Neuronal stem cell (in vitro differentiated cells): Measurements from ENCODE around the gene MEI4.

Experiments used
- DNase-seq: peaks from one replicate; pipeline ENCODE4 v3.0.0-alpha.2; 2013; ENCODE audit warnings: low spot score
- H2AFZ ChIP-seq: one replicate; pipeline ENCODE4 v1.6.1; 2013; ENCODE audit warnings: mild to moderate bottlenecking, low read length, inconsistent platforms
- H2AK5ac ChIP-seq: 2 replicates; pipeline ENCODE4 v1.6.1; 2013; ENCODE audit warnings: low read depth, mild to moderate bottlenecking, inconsistent platforms, low read length, moderate library complexity, mixed read lengths
- H2BK120ac ChIP-seq: 2 replicates; pipeline ENCODE4 v1.6.1; 2013; ENCODE audit warnings: low read depth, mild to moderate bottlenecking, inconsistent platforms, low read length, moderate library complexity, mixed read lengths
- H2BK12ac ChIP-seq: one replicate; pipeline ENCODE4 v1.6.1; 2013; ENCODE audit warnings: low read length, inconsistent platforms
- H2BK15ac ChIP-seq: 2 replicates; pipeline ENCODE4 v1.6.1; 2013; ENCODE audit warnings: mild to moderate bottlenecking, low read length, inconsistent platforms, mixed read lengths
- H2BK5ac ChIP-seq: one replicate; pipeline ENCODE4 v1.6.1; 2013; ENCODE audit warnings: inconsistent platforms, mild to moderate bottlenecking, low read length, moderate library complexity
- H3K14ac ChIP-seq: one replicate; pipeline ENCODE4 v1.6.1; 2013; ENCODE audit warnings: low read length, inconsistent platforms
- H3K18ac ChIP-seq: 2 replicates; pipeline ENCODE4 v1.6.1; 2013; ENCODE audit warnings: low read length, inconsistent platforms
- H3K23ac ChIP-seq: 2 replicates; pipeline ENCODE4 v1.6.1; 2013; ENCODE audit warnings: low read depth, mild to moderate bottlenecking, mixed read lengths, low read length, inconsistent platforms; ENCODE audit not compliant: poor library complexity
- H3K27ac ChIP-seq: replicated peaks from 3 replicates; pipeline ENCODE4 v1.5.1; 2013; ENCODE audit warnings: low read length, inconsistent platforms
- H3K27me3 ChIP-seq, 3 experiments: 2 replicates each; pipeline ENCODE4 v1.6.1; 2013; ENCODE audit warnings: low read length in 3 of 3, mild to moderate bottlenecking in 2 of 3, inconsistent platforms in 1 of 3, low read depth in 1 of 3, mixed read lengths in 1 of 3, moderate library complexity in 1 of 3; ENCODE audit not compliant: control insufficient read depth in 3 of 3, insufficient read depth in 3 of 3
- H3K36me3 ChIP-seq, 2 donors: replicated peaks in 1 of 2; 2 replicates each; pipeline ENCODE4 v1.6.1; 2013; ENCODE audit warnings: low read length in 2 of 2; ENCODE audit not compliant: control insufficient read depth in 2 of 2, insufficient read depth in 2 of 2
- H3K4ac ChIP-seq: 2 replicates; pipeline ENCODE4 v1.6.1; 2013; ENCODE audit warnings: inconsistent platforms, mild to moderate bottlenecking, low read length, moderate library complexity
- H3K4me1 ChIP-seq, 2 donors: 1 replicate in 1 of 2; 2 replicates in 1 of 2; pipeline ENCODE4 v1.6.1; 2013; ENCODE audit warnings: low read length in 2 of 2, low read depth in 1 of 2; ENCODE audit not compliant: control insufficient read depth in 2 of 2, insufficient read depth in 1 of 2
- H3K4me2 ChIP-seq: one replicate; pipeline ENCODE4 v1.6.1; 2013; ENCODE audit warnings: mild to moderate bottlenecking, low read length, inconsistent platforms; ENCODE audit not compliant: insufficient read depth, poor library complexity, severe bottlenecking
- H3K4me3 ChIP-seq, 2 donors: 2 replicates each; pipeline ENCODE4 v1.5.1; 2013; ENCODE audit warnings: low read length in 2 of 2, mild to moderate bottlenecking in 2 of 2, inconsistent platforms in 1 of 2, moderate library complexity in 1 of 2
- H3K79me1 ChIP-seq: one replicate; pipeline ENCODE4 v1.6.1; 2013; ENCODE audit warnings: low read depth, mild to moderate bottlenecking, inconsistent platforms, low read length, moderate library complexity
- H3K9ac ChIP-seq: one replicate; pipeline ENCODE4 v1.6.1; 2013; ENCODE audit warnings: mild to moderate bottlenecking, low read depth, low read length, inconsistent platforms; ENCODE audit not compliant: poor library complexity
- H3K9me3 ChIP-seq, 2 donors: replicated peaks in 1 of 2; 2 replicates each; pipeline versions ENCODE3 to v1.6.1; 2013; ENCODE audit warnings: low read length in 2 of 2, mild to moderate bottlenecking in 2 of 2, inconsistent platforms in 1 of 2, low read depth in 1 of 2, mixed read lengths in 1 of 2, moderate library complexity in 1 of 2; ENCODE audit not compliant: control insufficient read depth in 2 of 2, insufficient read depth in 1 of 2
- H4K8ac ChIP-seq: one replicate; pipeline ENCODE4 v1.6.1; 2013; ENCODE audit warnings: low read depth, mild to moderate bottlenecking, inconsistent platforms, low read length, moderate library complexity
- H4K91ac ChIP-seq: one replicate; pipeline ENCODE4 v1.6.1; 2013; ENCODE audit warnings: low read length, low read depth, mild to moderate bottlenecking, inconsistent platforms; ENCODE audit not compliant: poor library complexity
- WGBS, 2 donors: extraction: QIAGEN DNeasy Blood & Tissue Kit; methylation state at CpG; one replicate each; pipeline ENCODE4 v1.1.7; 2013; ENCODE audit warnings: missing lambda C conversion rate in 2 of 2, mixed read lengths in 1 of 2; ENCODE audit not compliant: insufficient read length in 2 of 2, insufficient replicate concordance in 1 of 2; ENCODE audit errors: extremely low coverage in 2 of 2; 5-methylcytosine and 5-hydroxymethylcytosine counted together

Gene MEI4

GRCh38 chr6:77883851-77884250 lies 231.0 kb downstream of the MEI4 start:
- no peak overlapping the region for H2BK15ac ChIP-seq
- DNase-seq: no peak
- no CpG with 5 or more reads among the region's 2 CpGs for WGBS, 2 donors

GRCh38 chr6:77893391-77893790 lies 240.6 kb downstream of the MEI4 start:
- WGBS, 2 donors: no CpG with 5 or more reads among the region's 4 CpGs
- Histone ChIP-seq H2BK120ac (no peak overlapping the region), H3K9ac (no peak overlapping the region), H3K18ac (no peak overlapping the region), H3K14ac (no peak overlapping the region), H3K4me3 (no peak overlapping the region), H3K9me3 (no peaks in the 10 kb centered on the region), H4K8ac (no peak overlapping the region), H4K91ac (no peak overlapping the region), H3K23ac (no peak overlapping the region), H2BK12ac (no peak overlapping the region), H3K36me3 (no peaks in the 10 kb centered on the region), H3K4ac (no peak overlapping the region), H2BK5ac (no peak overlapping the region), H3K4me1 (no peaks in the 10 kb centered on the region), H3K27ac (no peak overlapping the region), H3K79me1 (no peaks in the 10 kb centered on the region), H3K4me2 (no peak overlapping the region), H2AK5ac (no peak overlapping the region), H2AFZ (no peak overlapping the region), H3K27me3 (no peaks in the 10 kb centered on the region), H2BK15ac (no peak overlapping the region)
- DNase-seq: no peak

More at GRCh38 chr6:77883851-77884250, 231.0 kb downstream of the MEI4 start:
- H2BK12ac ChIP-seq: no peak overlapping the region
- H4K8ac ChIP-seq: no peak overlapping the region
- H3K9me3 ChIP-seq: no peaks in the 10 kb centered on the region
- H3K4me1 ChIP-seq: no peaks in the 10 kb centered on the region
- no peak overlapping the region for H4K91ac ChIP-seq
- no peak overlapping the region for H3K4me2 ChIP-seq
- no peak overlapping the region for H2AK5ac ChIP-seq
- no peak overlapping the region for H2BK5ac ChIP-seq
- H3K27ac ChIP-seq: no peak overlapping the region
- H3K23ac ChIP-seq: no peak overlapping the region
- H2AFZ ChIP-seq: no peak overlapping the region
- no peaks in the 10 kb centered on the region for H3K79me1 ChIP-seq
- no peak overlapping the region for H3K4ac ChIP-seq
- H3K18ac ChIP-seq: no peak overlapping the region
- H3K14ac ChIP-seq: no peak overlapping the region
- H3K36me3 ChIP-seq: no peaks in the 10 kb centered on the region
- H2BK120ac ChIP-seq: no peak overlapping the region
- no peak overlapping the region for H3K4me3 ChIP-seq
- no peak overlapping the region for H3K9ac ChIP-seq
- no peaks in the 10 kb centered on the region for H3K27me3 ChIP-seq

- Histone ChIP-seq H3K4me2 (no peak overlapping the region), H3K18ac (no peak overlapping the region), H3K79me1 (no peaks in the 10 kb centered on the region), H3K27me3 (no peaks in the 10 kb centered on the region), H2AK5ac (no peak overlapping the region), H2BK15ac (no peak overlapping the region), H3K14ac (no peak overlapping the region), H2BK12ac (no peak overlapping the region), H3K9me3 (no peaks in the 10 kb centered on the region), H3K27ac (no peak overlapping the region), H2BK120ac (no peak overlapping the region), H3K36me3 (no peaks in the 10 kb centered on the region), H4K8ac (no peak overlapping the region), H3K9ac (no peak overlapping the region), H4K91ac (no peak overlapping the region), H3K4me1 (no peaks in the 10 kb centered on the region), H3K4ac (no peak overlapping the region), H3K23ac (no peak overlapping the region), H3K4me3 (no peak overlapping the region), H2BK5ac (no peak overlapping the region), H2AFZ (no peak overlapping the region)
- no peak for DNase-seq
- WGBS, 2 donors: no CpG with 5 or more reads among the region's 3 CpGs
Observed at GRCh38 chr6:77906070-77906469, 253.2 kb downstream of the MEI4 start.

DNA sequence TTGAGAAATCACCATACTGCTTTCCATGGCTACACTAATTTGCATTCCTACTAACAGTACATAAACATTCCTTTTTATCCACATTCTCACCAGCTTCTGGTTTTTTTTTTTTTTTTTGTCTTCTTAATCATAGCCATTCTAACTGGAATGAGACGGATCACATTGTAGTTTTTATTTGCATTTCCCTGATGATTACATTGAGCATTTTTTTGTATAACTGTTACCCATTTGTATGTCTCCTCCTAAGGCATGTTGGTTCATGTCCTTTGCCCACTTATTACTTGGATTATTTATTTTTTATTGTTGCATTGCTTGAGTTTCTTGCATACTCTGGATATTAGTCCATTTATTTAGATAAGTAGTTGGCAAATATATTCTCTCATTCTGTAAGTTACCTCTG lies 258.0 kb downstream of the MEI4 start:
- Histone ChIP-seq H2AK5ac (no peak overlapping the region), H3K27me3 (no peaks in the 10 kb centered on the region), H3K4me3 (no peak overlapping the region), H3K23ac (no peak overlapping the region), H3K36me3 (no peaks in the 10 kb centered on the region), H3K4ac (no peak overlapping the region), H3K9ac (no peak overlapping the region), H3K4me2 (no peak overlapping the region), H3K18ac (no peak overlapping the region), H3K79me1 (no peaks in the 10 kb centered on the region), H3K14ac (no peak overlapping the region), H2BK120ac (no peak overlapping the region), H4K91ac (no peak overlapping the region), H2BK15ac (no peak overlapping the region), H3K4me1 (no peaks in the 10 kb centered on the region), H3K27ac (no peak overlapping the region), H2BK5ac (no peak overlapping the region), H3K9me3 (no peaks in the 10 kb centered on the region), H4K8ac (no peak overlapping the region), H2BK12ac (no peak overlapping the region), H2AFZ (no peak overlapping the region)
- WGBS, 2 donors: no CpG with 5 or more reads among the region's 1 CpG
- DNase-seq: no peak
